HG02588 (cell line): ENCODE results near the gene PRKG1.
"Not testable (repeated sequence)": the region's sequence is repeated elsewhere in the genome, so short reads cannot be mapped to it uniquely, and the experiment has no call there.

Experiments
- ATAC-seq: cut with Tn5 transposase; IDR thresholded peaks from one replicate; pipeline ENCODE4 v1.9.1; 2021; ENCODE audit warnings: mild to moderate bottlenecking, moderate library complexity; ENCODE audit not compliant: unreplicated experiment

The PRKG1 gene

GRCh38 chr10:51112013-51112412 is 37.7 kb downstream of the PRKG1 start:
- ATAC-seq: no peak

- no peak for ATAC-seq
Observed at GRCh38 chr10:51113007-51113406, 38.7 kb downstream of the PRKG1 start.

- ATAC-seq: no peak
Observed at GRCh38 chr10:51117053-51117660, 42.9 kb downstream of the PRKG1 start.

GRCh38 chr10:51117794-51118193 is 43.5 kb downstream of the PRKG1 start:
- no peak for ATAC-seq

GRCh38 chr10:51119441-51119840 is 45.2 kb downstream of the PRKG1 start:
- no peak for ATAC-seq

GRCh38 chr10:51121861-51122260 is 47.6 kb downstream of the PRKG1 start:
- no peak for ATAC-seq

- ATAC-seq: no peak
Observed at GRCh38 chr10:51124852-51125251, 50.6 kb downstream of the PRKG1 start.

GRCh38 chr10:51125518-51125917 is 51.2 kb downstream of the PRKG1 start:
- ATAC-seq: no peak

- ATAC-seq: no peak
Observed at GRCh38 chr10:51129946-51130544, 55.8 kb downstream of the PRKG1 start.

GRCh38 chr10:51137756-51138529 is 63.7 kb downstream of the PRKG1 start:
- no peak for ATAC-seq

GRCh38 chr10:51139176-51139575 is 64.9 kb downstream of the PRKG1 start:
- no peak for ATAC-seq

- ATAC-seq: no peak
Observed at GRCh38 chr10:51141010-51141409, 66.7 kb downstream of the PRKG1 start.

GRCh38 chr10:51144161-51144781 is 70.0 kb downstream of the PRKG1 start:
- ATAC-seq: no peak

GRCh38 chr10:51145375-51145774 is 71.1 kb downstream of the PRKG1 start:
- ATAC-seq: no peak

- ATAC-seq: no peak
Observed at GRCh38 chr10:51147644-51148399, 73.5 kb downstream of the PRKG1 start.

- no peak for ATAC-seq
Observed at GRCh38 chr10:51156926-51157325, 82.6 kb downstream of the PRKG1 start.

- ATAC-seq: no peak
Observed at GRCh38 chr10:51158832-51159231, 84.5 kb downstream of the PRKG1 start.

- ATAC-seq: no peak
Observed at GRCh38 chr10:51159841-51160240, 85.6 kb downstream of the PRKG1 start.

GRCh38 chr10:51162002-51162401 is 87.7 kb downstream of the PRKG1 start:
- no peak for ATAC-seq

- not testable (repeated sequence) for ATAC-seq
Observed at GRCh38 chr10:51163380-51164049, 89.2 kb downstream of the PRKG1 start.
